GM19240 (cell line): ENCODE results near the gene OCA2.

ENCODE experiments used
- DNase-seq: peaks from one replicate; pipeline ENCODE4 v3.0.0; 2011; ENCODE audit warnings: low spot score; ENCODE audit not compliant: insufficient read length

The OCA2 gene

GRCh38 chr15:28120359-28120640, 21.2 kb upstream of the OCA2 start:
- no peak for DNase-seq

- no peak for DNase-seq
Observed at GRCh38 chr15:28118531-28118930, 19.4 kb upstream of the OCA2 start.

DNA sequence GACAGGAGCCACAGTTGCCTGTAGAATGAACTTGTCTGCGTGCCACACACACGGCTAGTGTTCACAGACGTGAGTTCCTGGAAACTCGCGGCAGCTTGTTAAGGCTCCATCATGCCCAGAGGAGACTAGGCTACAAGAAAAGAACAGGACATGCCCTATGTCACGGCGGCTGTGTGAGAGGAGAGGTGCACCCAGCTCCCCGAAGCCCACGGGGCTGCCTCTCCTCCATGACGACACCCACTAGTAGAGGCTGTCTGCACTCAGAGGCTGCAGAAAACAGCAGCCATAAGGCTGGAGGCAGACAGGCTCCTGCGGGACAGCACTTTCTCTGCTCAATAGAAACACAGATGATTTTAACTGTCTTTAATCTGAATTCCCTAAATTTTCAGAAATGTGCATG, 19.0 kb upstream of the OCA2 start:
- no peak for DNase-seq

DNA sequence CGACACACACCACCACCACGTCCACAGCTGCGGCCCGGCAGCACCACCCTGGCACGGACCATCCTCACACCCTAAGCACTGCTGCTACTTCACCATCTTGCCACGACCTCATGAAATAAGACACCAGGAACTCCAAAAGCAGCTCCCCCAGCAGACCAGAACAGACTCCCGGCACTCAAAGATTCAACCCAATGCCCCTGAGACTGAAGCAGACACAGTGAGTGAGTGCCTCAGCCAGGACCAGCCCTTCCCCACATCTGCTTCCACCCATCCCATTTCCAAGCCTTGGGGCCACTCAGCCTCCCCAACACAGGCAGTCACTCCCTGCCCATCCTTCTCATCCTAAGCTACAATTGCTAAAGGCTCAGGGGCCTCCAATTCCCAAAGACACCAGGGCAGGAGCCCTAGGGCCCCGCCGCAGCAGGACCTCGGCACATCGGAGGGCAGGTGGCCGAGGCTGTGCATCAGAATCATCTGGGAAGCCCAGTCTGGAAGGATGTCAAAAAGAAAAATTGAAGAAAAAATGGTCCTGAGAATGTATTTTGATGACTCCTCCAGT, 18.4 kb upstream of the OCA2 start:
- DNase-seq = no peak

DNA sequence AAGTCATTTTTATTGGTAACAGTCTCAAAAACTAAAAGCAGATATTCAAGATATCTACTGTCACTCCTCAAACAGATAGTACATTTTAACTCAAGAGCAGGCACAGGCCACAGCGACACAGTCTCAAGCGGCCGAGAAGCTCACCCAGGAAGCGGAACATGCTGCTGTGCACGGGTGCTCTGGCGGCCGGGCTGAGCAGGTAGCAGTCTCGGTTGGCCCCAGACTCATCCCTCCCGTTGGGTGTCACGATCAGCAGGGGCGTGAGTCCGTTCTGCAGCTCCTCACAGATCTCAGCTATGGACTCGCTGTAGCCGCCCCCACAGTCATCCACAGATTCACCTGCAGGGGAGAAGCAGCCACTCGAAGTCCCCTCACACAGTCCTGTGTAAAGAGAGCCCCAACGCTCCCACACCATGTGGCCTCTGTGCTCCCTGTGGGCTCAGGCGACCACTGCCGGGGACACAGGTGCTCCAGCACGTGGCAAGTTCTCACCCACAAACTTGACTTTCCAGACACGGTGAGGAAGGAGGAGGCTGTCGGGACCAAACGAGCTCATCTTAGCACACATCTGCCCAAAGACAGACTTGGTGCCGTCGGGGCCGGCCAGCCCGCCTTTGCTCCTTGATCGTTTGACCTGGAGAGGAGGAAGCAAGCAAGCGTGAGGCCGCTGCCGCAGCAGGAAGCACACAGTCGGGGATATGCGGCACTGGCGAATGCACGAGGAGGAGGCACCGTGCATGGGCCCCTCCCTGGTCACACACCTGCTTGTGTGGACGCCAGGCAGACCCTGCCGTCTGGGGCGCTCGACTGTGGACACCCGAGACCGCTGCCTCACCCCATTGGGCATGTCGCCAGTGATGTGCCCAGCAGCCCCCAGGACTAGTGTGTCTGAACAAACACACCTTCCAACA, 17.7 kb upstream of the OCA2 start:
- no peak for DNase-seq

DNA sequence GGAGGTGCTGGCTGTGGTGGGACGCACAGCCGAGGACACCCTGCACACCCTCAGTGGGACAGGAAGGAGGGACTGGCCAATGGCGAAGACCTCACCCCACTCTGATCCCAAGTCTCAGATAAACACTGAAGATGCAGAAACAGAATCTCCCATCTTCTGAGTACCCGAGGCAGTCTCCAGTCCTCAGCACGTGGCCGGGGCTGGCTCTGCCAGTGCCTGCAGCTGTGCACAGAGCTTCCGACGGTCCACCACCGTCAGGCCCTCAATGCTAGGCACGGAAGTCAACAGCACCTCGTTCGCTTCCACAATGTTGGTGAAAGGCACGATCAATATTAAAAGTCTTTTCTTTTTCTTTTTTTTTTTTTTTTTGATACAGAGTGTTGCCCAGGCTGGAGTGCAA, 16.8 kb upstream of the OCA2 start:
- DNase-seq = no peak

DNA sequence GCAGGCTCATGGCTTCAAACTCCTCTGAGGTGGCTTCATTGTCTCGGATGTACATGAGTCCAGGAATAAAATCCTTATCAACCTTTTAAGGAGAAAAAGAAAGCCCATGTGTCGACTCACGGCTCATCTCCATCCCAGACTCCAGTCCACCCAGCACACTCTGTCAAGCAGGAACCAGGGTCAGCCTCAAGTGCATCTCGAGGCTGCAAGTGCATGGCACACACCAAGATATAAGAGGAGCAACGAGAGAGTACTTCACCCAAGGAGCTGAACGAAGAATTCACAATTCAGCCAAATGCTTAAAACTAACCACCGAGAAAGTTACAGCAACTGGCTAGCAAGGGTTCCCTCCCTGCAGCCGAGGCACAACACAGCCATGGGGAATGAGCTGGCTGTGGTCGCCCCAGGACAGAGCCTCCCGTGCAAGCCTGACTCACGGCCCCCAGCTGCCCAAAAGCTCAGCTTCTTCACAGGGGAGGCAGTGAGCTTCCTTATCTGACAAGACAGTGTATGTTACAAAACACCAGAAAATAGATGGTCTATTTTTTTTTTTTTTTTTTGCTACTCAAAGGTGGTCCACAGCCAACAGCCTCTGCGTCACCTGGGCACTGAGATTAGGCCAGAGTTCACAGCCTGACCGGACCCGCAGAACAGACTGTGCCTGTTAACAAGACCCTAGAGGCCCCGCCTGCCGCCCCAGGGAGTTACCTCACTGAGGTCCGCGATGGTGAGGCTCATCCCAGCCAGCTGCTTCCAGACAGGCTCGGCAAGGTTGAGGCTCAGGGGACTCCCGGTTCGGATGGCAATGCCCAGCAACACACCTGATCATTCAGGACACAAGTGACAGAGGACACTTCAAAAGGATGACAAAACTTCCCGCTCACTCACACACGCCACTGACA, 15.9 kb upstream of the OCA2 start:
- DNase-seq = no peak

DNA sequence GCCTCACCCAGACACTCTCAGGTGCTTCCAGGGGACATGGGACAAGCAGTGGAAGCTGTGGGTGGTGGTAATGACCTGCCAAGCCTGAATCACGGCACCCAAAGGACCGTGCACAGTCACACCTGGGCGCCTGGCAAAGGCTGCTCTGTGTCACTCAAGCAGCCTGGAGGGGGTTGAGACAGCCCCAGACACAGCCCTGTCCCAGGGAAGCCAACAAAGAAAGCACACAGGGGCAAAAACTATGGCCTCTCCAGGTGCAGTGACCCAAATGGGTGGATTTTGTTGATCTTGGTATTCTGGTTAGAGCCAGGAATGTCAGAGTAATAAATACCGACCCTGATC, 15.0 kb upstream of the OCA2 start:
- no peak for DNase-seq

GRCh38 chr15:28113394-28114113, 14.4 kb upstream of the OCA2 start:
- DNase-seq = no peak

DNA sequence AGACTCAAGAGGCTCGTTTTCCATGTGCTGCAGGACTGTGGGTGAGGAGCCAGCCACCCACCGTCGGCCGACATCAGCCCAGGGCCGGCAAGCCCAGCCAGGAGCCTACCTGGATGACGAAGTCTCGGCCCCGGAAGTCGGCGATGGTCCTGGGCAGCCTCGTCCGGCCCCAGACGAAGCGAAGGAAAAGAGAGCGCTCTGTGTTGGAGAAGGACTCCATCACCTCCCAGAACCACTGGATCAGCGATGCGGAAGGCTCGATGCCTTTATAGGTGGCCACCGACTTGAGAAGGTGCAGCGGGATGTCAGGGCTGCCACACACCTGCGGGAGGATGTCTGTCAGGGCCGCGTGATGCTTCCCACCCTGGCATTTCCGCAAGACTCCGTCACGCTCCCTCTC, 13.8 kb upstream of the OCA2 start:
- DNase-seq = no peak

DNA sequence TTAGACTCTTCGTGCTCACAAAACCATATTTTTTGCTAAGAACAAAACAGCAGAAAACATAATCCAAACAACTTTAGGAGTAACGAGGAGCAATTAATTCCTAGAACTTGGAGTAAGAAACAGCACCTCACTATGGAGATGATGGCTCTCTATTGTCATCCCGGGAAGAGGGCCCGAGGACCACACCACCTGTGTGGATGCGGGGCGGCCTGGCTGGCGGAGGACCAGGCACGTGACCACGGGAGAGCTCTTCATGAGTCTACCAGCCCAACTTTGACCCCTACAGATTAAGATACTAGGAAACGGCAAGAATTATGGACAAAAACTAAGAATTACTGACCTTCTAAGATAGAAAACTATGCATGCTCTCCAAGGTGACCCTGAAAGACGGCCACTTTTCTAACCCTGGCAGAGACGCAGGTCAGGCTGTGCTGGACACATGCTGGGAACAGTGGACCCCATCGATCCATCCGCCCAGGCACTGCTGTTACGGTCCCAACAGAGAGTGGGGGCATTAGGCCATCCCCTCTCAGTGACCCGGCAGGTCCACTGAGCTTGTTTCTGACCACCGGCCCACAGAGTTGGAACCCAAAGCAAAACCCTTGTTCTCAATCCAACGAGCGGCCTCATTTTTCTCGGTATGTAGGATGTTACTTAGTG, 13.1 kb upstream of the OCA2 start:
- no peak for DNase-seq

- DNase-seq = no peak
Observed at GRCh38 chr15:28111543-28111942, 12.4 kb upstream of the OCA2 start.

- no peak for DNase-seq
Observed at GRCh38 chr15:28110481-28110881, 11.4 kb upstream of the OCA2 start.

GRCh38 chr15:28109626-28110455, 10.7 kb upstream of the OCA2 start:
- DNase-seq = no peak

DNA sequence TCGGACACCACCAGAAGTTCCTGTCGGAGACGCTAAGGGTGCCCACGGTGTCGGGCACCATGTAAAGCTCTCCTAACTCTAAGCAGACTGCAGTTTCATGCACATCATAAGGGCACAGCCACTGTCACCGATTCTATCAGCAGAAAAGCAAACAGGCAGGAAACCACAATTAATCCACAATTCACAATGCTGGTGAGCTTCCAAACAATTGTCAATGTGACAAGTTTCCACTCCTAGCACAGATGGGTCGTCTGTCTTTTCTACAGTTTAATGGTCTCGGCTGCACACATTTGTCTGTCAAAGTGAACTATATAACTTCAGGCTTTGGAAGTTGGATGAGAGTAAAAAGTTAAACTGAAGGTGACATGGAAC, 8.8 kb upstream of the OCA2 start:
- no peak for DNase-seq

GRCh38 chr15:28107111-28107903, 8.2 kb upstream of the OCA2 start:
- DNase-seq = no peak

DNA sequence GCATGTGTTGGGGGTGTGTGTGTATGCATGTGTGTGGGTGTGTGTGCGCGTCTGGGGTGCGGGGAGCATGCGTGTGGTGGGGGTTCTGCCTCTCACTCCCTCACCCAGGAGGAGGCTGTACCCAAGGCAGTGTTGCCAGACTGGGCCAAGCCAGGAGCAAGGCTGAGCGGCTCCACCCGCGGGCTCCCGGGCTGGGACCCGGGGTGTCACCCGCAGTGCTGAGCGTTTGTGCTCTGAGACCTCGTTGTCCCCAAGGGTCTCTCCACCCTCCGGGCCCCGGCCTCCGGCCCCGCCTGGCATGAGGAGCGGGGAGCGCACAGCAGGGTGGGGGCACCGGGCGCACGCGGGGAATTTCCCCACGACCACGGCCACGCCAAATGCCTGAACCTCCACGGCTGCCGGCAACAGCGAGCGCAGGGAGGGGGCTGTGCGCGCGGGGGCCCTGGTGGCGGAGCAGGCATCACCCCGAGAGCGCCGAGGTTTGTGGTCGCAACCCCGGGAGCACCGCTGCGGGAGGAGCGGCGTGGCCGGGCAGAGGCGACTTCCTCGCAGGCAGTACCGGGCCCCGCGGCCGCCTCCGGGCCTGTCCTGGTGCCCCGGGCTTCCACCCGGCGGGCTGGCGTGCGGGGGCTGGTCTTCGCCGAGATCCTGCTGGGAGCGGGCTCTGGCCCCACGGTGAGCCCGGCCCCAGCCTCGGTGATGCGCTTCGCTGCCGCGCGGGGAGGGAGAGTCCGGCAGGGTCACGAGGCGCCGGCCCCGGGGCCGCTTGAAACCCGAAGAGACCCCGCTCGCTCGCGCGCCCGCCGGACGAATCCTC, 7.4 kb upstream of the OCA2 start:
- DNase-seq = no peak

GRCh38 chr15:28105793-28106192, 6.7 kb upstream of the OCA2 start:
- DNase-seq = no peak
